Stimulated activated CD4-positive, alpha-beta T cell treated with anti-CD3 and anti-CD28 coated beads, Interleukin-15, amount 100 ng/mL, for 1 hour (primary cell): ENCODE data around the gene FLVCR2.
A peak's percentile ranks its signal among the peaks of the same experiment; 100 is the strongest.

Experiments
- DNase-seq, 2 donors: peaks; one replicate each; pipeline ENCODE4 v3.0.0-alpha.2; 2020; ENCODE audit warnings: low read depth in 1 of 2, low spot score in 1 of 2

Gene FLVCR2, protein sequence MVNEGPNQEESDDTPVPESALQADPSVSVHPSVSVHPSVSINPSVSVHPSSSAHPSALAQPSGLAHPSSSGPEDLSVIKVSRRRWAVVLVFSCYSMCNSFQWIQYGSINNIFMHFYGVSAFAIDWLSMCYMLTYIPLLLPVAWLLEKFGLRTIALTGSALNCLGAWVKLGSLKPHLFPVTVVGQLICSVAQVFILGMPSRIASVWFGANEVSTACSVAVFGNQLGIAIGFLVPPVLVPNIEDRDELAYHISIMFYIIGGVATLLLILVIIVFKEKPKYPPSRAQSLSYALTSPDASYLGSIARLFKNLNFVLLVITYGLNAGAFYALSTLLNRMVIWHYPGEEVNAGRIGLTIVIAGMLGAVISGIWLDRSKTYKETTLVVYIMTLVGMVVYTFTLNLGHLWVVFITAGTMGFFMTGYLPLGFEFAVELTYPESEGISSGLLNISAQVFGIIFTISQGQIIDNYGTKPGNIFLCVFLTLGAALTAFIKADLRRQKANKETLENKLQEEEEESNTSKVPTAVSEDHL

GRCh38 chr14:75578102-75578785 lies at the start of gene FLVCR2:
Gene FLVCR2 (plus strand): TSS chr14:75578620. CDS start chr14:75578973, 353 bp downstream.
- DNase-seq = peak; percentile 34 to 54

DNA sequence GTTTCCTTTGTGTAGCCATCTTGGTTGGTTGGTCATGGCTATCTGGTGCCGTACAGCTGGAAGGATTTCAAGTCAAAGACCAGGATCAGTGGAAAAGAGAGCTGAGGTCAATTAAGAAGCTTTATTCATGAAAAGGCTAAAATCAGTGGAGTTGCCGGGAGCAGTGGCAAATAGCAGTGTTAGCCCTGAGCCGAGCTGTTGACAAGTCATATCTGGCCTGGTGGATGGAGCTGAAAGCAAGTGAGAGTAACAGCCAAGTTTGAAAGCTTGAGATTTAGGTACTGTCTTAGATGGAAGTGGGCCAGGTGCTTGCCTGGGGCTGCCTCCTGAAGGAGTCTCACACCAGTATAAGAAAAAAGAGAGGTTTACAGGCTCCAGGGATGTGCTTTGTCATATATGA lies 47.2 kb upstream of the FLVCR2 start:
- DNase-seq = no peak

GRCh38 chr14:75531660-75532317 lies 46.6 kb upstream of the FLVCR2 start:
- DNase-seq = no peak

GRCh38 chr14:75533791-75534555 lies 44.4 kb upstream of the FLVCR2 start:
- DNase-seq = no peak

DNA sequence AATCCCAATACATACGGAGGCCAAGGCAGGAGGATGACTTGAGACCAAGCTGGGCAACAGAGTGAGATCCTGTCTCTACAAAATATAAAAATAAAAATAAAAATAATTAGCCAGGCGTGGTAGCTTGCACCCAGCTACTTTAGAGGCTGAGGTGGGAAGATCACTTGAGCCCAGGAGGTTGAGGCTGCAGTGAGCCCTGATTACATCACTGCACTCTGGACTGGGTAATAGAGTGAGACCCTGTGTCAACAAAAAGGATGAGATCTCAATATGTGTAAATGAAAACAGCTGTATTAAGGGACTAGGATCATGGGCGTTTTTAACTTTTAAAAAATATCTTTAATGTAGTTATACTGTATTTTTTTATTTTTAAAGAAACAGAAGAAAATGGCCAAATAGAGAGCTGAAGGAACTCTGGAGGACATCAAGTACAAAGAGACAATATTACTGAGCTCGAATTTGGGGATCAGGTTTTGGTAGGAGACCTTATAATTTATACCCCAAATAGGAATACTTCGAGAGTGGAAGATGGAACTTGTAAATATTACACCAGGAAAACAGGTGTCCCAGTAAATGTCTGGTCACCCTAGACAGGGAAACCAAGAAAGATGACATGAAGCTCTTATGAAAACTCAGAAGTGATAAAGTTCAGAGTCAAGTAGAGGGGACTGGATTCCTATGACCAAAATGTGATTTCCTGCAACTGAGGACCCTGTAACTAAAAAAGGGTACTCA lies 43.1 kb upstream of the FLVCR2 start:
- no peak for DNase-seq

GRCh38 chr14:75537071-75537470 lies 41.3 kb upstream of the FLVCR2 start:
- no peak for DNase-seq

DNA sequence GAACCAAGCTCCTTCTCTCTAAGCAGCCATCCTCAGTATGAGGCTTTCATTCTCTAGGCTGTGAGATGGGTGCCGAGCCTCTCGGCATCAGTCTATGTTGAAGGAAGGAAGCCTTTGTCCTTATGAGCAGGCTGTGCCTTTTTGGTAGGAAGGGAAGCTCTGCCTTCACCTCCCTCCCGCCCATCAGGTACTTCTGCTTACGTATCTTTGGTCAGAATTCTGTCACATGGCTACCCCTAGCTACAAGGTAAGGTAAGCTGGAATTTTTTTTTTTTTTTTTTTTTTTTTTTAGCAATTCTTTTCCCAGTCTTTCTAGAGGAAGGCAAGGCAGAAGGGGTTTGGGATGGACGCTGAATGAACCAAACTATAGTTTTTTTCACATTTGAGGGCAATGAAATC lies 39.3 kb upstream of the FLVCR2 start:
- no peak for DNase-seq

GRCh38 chr14:75539561-75540478 lies 38.6 kb upstream of the FLVCR2 start:
- peak in 1 of 2 donors; percentile 21 for DNase-seq

GRCh38 chr14:75540479-75540851 lies 38.0 kb upstream of the FLVCR2 start:
- no peak for DNase-seq

GRCh38 chr14:75542588-75543091 lies 35.8 kb upstream of the FLVCR2 start:
- peak; percentile 56 to 68 for DNase-seq

- DNase-seq = no peak
Measured at GRCh38 chr14:75543253-75543652, 35.2 kb upstream of the FLVCR2 start.

GRCh38 chr14:75543786-75544185 lies 34.6 kb upstream of the FLVCR2 start:
- DNase-seq = no peak

DNA sequence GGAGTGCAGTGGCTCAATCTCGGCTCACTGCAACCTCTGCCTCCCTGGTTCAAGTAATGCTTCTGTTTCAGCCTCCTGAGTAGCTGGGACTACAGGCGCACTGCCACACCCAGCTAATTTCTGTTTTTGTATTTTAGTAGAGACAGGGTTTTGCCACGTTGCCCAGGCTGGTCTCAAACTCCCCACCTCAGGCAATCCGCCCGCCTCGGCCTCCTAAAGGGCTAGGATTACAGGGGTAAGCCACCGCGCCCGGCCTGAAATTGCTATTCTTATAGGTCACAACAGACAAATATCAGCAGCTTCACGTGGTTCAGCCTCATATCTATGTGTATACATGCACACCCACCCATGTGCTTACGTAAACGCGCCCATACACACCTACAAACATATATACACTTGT lies 32.5 kb upstream of the FLVCR2 start:
- no peak for DNase-seq

DNA sequence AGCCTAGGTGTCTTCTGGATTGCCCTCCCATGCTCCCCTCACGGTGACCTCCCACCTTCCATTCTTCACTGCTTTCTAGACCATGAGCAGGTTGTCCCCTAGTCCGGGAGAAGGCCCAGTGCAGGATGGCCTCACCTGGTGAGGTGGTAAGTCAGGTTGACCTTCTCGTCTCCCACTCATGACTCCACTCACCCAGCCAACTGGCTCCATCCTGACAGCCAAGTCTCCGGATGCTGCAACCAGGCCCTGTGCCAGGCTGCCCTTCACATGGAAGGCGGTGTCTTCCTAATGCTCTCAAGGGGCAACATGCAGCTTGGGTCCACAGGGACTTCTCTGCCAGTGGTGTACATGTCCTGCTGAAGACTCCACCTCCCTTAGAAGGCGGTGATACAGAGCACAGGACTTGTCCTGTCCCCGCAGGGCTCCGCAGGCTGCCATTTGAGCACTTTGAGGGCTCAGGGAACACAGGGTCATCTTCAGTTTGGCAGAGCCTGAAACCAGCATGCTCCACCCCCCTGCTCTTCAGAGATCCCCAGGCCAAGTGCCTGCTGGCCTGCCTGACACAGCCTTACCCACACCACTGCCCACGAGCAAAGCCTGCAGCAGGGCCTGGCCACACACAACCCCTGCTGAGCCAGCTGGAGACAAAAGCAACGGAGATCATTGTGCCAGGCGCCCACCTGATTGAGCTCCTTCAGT lies 30.7 kb upstream of the FLVCR2 start:
- DNase-seq = no peak

DNA sequence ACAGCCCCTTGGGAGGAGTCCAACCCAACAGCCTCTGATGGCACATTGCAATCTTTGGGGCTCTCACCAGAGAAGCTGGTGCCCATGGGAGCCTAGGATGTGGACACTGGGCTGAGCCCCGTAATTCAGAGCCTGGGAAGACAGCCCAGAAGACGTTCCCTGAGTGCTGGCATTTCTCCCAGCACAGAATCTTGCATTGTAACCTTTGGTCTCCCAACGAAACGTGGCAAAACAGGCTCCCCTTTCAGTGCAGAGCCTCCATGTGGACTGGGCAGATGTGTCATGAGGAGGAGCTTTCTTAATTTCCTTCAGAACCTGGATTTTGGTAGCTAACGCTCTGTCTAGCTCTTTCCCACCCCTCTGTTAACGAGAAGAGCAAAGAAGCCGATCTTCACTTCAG lies 29.9 kb upstream of the FLVCR2 start:
- DNase-seq = no peak

DNA sequence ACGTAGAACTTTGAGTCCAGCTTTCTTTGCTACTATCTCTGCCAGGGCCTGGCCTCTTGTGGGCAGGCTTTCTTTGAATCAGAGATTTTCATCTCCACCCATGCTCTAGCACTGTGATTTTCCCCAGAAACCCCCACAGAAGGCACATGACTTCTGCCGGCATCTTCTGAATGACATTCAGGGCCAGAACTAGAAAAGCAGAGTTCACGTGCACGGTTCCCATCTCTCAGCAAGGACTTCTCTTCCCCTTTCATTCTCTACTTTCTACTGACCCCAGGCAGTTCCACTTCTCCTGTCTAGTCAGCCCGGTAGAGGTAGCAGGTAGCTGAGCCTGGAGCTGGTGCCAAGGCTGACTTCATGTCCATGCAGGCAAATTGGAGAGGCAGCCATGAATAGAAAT lies 29.3 kb upstream of the FLVCR2 start:
- no peak for DNase-seq

DNA sequence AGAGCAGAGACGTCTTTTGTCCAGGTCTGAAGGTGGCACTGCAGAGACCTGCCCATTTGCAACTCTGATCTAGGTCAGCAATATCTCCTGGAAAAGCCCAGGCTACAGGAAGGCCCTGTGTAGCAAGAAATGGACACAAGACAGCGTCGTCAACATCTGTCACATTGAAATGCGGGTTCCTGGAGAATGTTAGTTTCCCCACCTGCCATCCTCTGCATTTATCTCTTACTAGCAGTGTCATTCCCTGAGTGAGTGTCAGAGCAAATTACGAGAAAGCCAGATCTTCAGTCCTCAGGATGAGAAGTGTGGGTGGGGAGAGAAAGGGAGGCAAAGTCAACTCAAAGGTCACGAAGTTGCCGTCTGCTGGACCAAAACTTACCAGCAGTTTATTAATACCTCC lies 27.4 kb upstream of the FLVCR2 start:
- DNase-seq = no peak

- DNase-seq = no peak
Measured at GRCh38 chr14:75553157-75553556, 25.3 kb upstream of the FLVCR2 start.
